K562 (cell line): ENCODE results near the gene HMGN1. TPM values are rescaled to one million over a fixed set of nuclear protein-coding genes. Genes with fewer than 3 reads are reported as not detected.

Experiments used
- ARID2 ChIP-seq: fragments of 450-650 bp; IDR thresholded peaks from 2 replicates; pipeline ENCODE4 v1.6.1; 2017; ENCODE audit warnings: antibody characterized with exemption, mild to moderate bottlenecking
- ARID4B ChIP-seq: sonication (generic); formaldehyde crosslinking; IDR thresholded peaks from 2 replicates; pipeline ENCODE4 v1.8.0; 2022; ENCODE audit warnings: mild to moderate bottlenecking, missing genetic modification reagents
- ASH1L ChIP-seq: fragments of 450-650 bp; IDR thresholded peaks from 2 replicates; pipeline ENCODE4 v1.6.1; 2018; ENCODE audit warnings: borderline replicate concordance, mild to moderate bottlenecking, low read depth; ENCODE audit not compliant: partially characterized antibody
- CHD1 ChIP-seq: fragments of 200-600 bp; sonication (generic); IDR thresholded peaks from one replicate; pipeline ENCODE4 v1.6.1; 2012; ENCODE audit warnings: mild to moderate bottlenecking, moderate library complexity, low read length, inconsistent platforms
- DIDO1 ChIP-seq: fragments of 450-650 bp; IDR thresholded peaks from 2 replicates; pipeline ENCODE4 v1.6.1; 2016; ENCODE audit warnings: low read depth, missing biosample characterization, missing genetic modification characterization
- FOXA1 ChIP-seq: fragments of 450-650 bp; IDR thresholded peaks from 2 replicates; pipeline ENCODE4 v1.6.1; 2016; ENCODE audit warnings: mild to moderate bottlenecking, borderline replicate concordance
- HSF4 ChIP-seq: fragments of 250-450 bp; sonication (Bioruptor Pico); IDR thresholded peaks from 2 replicates; pipeline ENCODE4 v2.1.2; 2022; ENCODE audit warnings: mild to moderate bottlenecking, moderate library complexity, borderline replicate concordance
- MCM3 ChIP-seq: fragments of 450-650 bp; IDR thresholded peaks from 2 replicates; pipeline ENCODE4 v1.6.1; 2016
- NFE2L1 ChIP-seq: fragments of 450-650 bp; IDR thresholded peaks from 2 replicates; pipeline ENCODE4 v1.6.1; 2016; ENCODE audit warnings: missing genetic modification characterization, low read depth, mild to moderate bottlenecking, missing compliant biosample characterization, moderate library complexity, borderline replicate concordance
- NFIX ChIP-seq: fragments of 250-450 bp; sonication (Bioruptor Pico); IDR thresholded peaks from 2 replicates; pipeline ENCODE4 v1.4.0; 2020; ENCODE audit warnings: low read depth, mild to moderate bottlenecking, moderate library complexity
- SMC3 ChIP-seq: conservative IDR thresholded peaks from 2 replicates; pipeline ENCODE4 v1.6.1; 2011; ENCODE audit warnings: low read depth, low read length, improper control_type of control experiment; ENCODE audit not compliant: insufficient read depth
- SREBF1 ChIP-seq: fragments of 150-350 bp; IDR thresholded peaks from 2 replicates; pipeline ENCODE4 v1.6.1; 2014; ENCODE audit warnings: antibody characterized with exemption, low read depth, low read length, borderline replicate concordance
- TAF15 ChIP-seq: fragments of 200-400 bp; formaldehyde crosslinking; IDR thresholded peaks from 2 replicates; pipeline ENCODE4 v1.6.1; 2017; ENCODE audit warnings: mild to moderate bottlenecking, low read depth, low read length, moderate library complexity
- ZNF655 ChIP-seq: fragments of 250-450 bp; sonication (Bioruptor Pico); IDR thresholded peaks from 2 replicates; pipeline ENCODE4 v1.5.0; 2021
- ZNF75A ChIP-seq: fragments of 450-650 bp; formaldehyde crosslinking; IDR thresholded peaks from 2 replicates; pipeline ENCODE4 v1.4.0; 2020; ENCODE audit warnings: mild to moderate bottlenecking
- polyA plus RNA-seq, 8 experiments: library from polyadenylated mRNA; depleted of rRNA in 4 of 8; stranded (reverse) in 5 of 8; unstranded in 3 of 8; fragments of >200 nt; fragmentation: Nextera tagmentation in 2 of 8; fragmentation: Illumina TruSeq in 1 of 8; extraction: Ambion mirVana in 2 of 8; extraction: Trizol in 1 of 8; gene quantifications; 2 replicates each; pipeline versions ENCODE4 v1.2.1 to v1.2.3, GENCODE V29; 2011 to 2014; ENCODE audit warnings: inconsistent platforms in 1 of 8, missing spikeins in 1 of 8
- total RNA-seq, 7 experiments: library from RNA; depleted of rRNA in 6 of 7; stranded (reverse); fragments of >200 nt in 6 of 7; fragmentation: Illumina TruSeq in 2 of 7; extraction: Trizol in 2 of 7; gene quantifications; 2 replicates each; pipeline versions ENCODE4 v1.2.1 to v1.2.3, GENCODE V29; 2011 to 2021; ENCODE audit warnings: low replicate concordance in 1 of 7
- TF ChIP-seq, protein P1 (sequence below): fragments of 450-650 bp; IDR thresholded peaks from 2 replicates; pipeline ENCODE4 v1.6.1; 2018; ENCODE audit warnings: mild to moderate bottlenecking, low read depth; ENCODE audit not compliant: partially characterized antibody
- TF ChIP-seq, protein P2 (sequence below): sonication (generic); formaldehyde crosslinking; IDR thresholded peaks from 2 replicates; pipeline ENCODE4 v1.8.1; 2023; ENCODE audit warnings: mild to moderate bottlenecking, missing genetic modification reagents

Gene HMGN1
- total and polyA plus RNA-seq, 9 of the 15 experiments (the other 6 are each of a cell fraction or from before 2014, with no cell fraction given), result 124 to 626 (median 498) TPM

DNA sequence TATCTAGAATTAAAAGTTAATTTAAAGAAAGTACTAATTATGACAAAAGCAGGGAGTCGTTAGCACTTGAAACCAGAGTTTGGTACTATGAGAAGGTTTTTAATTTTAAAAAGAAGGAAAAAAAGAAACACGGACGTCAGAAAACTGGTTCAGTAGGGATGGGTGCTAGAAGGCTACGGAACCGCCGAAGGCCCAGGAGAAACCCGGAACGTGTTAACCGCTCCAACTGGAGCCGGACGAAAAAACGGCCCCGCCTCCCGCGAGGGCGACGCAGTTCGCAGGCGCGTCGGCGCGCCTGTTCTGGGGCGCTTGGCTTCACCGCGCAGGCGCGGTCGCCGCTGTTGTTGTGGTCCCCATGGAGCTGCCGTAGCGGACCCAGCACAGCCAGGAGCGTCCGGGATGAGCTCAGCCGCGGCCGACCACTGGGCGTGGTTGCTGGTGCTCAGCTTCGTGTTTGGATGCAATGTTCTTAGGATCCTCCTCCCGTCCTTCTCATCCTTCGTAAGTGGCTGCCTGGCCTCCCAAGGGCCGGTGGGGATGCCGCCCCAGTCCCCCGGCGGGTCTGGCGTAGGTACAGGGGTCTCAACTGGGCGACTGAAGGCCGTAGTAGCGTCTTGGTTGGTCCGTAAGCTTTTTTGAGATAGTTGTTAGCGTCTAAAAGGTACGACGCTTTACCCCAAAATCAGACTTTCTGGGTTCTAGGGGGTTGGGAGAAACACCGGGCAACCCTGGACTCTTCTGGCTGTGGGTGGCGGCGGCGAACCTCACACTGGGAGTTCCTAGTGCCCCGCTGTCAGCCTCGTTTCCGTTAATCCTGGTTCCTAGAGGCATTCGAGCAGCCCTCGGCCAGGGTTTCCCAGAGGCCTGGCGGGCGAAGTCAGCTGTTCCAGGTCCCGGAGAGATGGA is 31.4 kb upstream of the HMGN1 start (continued):
- TF ChIP-seq, protein P1, sequence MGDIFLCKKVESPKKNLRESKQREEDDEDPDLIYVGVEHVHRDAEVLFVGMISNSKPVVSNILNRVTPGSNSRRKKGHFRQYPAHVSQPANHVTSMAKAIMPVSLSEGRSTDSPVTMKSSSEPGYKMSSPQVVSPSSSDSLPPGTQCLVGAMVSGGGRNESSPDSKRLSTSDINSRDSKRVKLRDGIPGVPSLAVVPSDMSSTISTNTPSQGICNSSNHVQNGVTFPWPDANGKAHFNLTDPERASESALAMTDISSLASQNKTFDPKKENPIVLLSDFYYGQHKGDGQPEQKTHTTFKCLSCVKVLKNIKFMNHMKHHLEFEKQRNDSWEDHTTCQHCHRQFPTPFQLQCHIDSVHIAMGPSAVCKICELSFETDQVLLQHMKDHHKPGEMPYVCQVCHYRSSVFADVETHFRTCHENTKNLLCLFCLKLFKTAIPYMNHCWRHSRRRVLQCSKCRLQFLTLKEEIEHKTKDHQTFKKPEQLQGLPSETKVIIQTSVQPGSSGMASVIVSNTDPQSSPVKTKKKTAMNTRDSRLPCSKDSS, result no peak
- TF ChIP-seq HSF4 (CRISPR knock-in tag) (no peak), NFE2L1 (tag) (no peak), ZNF75A (CRISPR knock-in tag) (no peak), MCM3 (no peak), ARID4B (CRISPR knock-in tag) (no peak), DIDO1 (tag) (no peak), SREBF1 (no peak), ARID2 (no peak), CHD1 (no peak), NFIX (CRISPR knock-in tag) (no peak), SMC3 (no peak), TAF15 (no peak), ASH1L (no peak), FOXA1 (no peak), ZNF655 (CRISPR knock-in tag) (no peak)
- TF ChIP-seq, protein P2, sequence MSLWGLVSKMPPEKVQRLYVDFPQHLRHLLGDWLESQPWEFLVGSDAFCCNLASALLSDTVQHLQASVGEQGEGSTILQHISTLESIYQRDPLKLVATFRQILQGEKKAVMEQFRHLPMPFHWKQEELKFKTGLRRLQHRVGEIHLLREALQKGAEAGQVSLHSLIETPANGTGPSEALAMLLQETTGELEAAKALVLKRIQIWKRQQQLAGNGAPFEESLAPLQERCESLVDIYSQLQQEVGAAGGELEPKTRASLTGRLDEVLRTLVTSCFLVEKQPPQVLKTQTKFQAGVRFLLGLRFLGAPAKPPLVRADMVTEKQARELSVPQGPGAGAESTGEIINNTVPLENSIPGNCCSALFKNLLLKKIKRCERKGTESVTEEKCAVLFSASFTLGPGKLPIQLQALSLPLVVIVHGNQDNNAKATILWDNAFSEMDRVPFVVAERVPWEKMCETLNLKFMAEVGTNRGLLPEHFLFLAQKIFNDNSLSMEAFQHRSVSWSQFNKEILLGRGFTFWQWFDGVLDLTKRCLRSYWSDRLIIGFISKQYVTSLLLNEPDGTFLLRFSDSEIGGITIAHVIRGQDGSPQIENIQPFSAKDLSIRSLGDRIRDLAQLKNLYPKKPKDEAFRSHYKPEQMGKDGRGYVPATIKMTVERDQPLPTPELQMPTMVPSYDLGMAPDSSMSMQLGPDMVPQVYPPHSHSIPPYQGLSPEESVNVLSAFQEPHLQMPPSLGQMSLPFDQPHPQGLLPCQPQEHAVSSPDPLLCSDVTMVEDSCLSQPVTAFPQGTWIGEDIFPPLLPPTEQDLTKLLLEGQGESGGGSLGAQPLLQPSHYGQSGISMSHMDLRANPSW (CRISPR knock-in tag), result 0 out of 2 replicates have a peak, but pooled peaks have one; percentile 71
